ENCODE results near the gene VAPB. TPM values are rescaled to one million over a fixed set of nuclear protein-coding genes. Genes with fewer than 3 reads are reported as not detected.

The VAPB gene
- total RNA-seq, 1 experiment from 2014 or later = 51.1 TPM

DNA sequence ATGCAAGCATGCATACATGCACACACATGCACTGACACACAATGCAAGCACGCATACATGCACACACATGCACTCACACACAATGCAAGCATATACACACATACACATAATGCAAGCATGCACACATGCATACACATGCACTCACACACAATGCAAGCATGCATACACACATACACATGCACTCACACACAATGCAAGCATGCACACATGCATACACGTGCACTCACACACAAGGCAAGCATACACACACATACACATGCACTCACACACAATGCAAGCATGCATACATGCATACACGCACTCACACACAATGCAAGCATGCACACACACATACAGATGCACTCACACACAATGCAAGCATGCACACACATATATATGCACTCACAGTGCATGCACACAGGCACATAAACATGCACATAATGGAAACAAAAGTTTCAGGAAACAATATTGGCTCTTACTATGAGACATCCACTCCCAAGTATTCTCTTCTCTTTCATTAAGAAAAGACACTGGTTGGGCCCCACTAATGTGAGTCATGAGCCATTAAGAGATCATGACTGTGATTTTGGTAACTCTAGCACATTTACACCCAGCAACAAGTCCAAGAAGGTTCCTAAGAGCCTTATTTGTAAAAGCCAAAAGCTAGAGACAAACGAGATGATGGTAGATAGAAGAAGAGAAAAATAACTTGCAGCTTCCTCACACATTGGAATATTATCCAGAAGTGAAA, 103.9 kb downstream of the VAPB start:
- no TSS peak for BruUV-seq (replicated peaks)
- CTCF ChIA-PET = no interaction called here
- intact Hi-C loops (cut with micrococcal nuclease) = no loop called here

More for the DNA sequence above, 103.9 kb downstream of the VAPB start:
- no peaks in the 10 kb centered on the region for H3K36me3 ChIP-seq (ENCODE audit: control insufficient read depth in 1 of 2, insufficient read depth in 2 of 2, low read length in 2 of 2)
- DNase-seq (ENCODE audit: low read depth, low spot score) (no peak), ATAC-seq (no peak)
- H3K27me3 ChIP-seq (ENCODE audit: insufficient read depth, low read length) = 0 out of 2 replicates have a peak, but pooled peaks cover 3% of the 10 kb centered on the region
- RAD21 ChIA-PET (ENCODE audit: low non-redundant PET in 1 of 2, low total read pairs in 2 of 2, uncharacterized antibody in 2 of 2, unreplicated experiment in 2 of 2) = no interaction called here
- no peak overlapping the region for H3K4me3 ChIP-seq (replicated peaks in 1 of 2; ENCODE audit: low read depth in 1 of 2, low read length in 2 of 2)
- H3K9me3 ChIP-seq (ENCODE audit: control insufficient read depth in 1 of 2, insufficient read depth in 1 of 2, low read depth in 1 of 2, low read length in 2 of 2) = 0 out of 4 replicates have a peak, but pooled peaks cover 0 to 3% of the 10 kb centered on the region in 2 experiments
- H3K4me2 ChIP-seq (ENCODE audit: low read length) = no peak overlapping the region
- POLR2A ChIA-PET = no interaction called here
- H3K79me2 ChIP-seq (ENCODE audit: insufficient read depth, low read length) = no peaks in the 10 kb centered on the region
- no peak overlapping the region for H2AFZ ChIP-seq (ENCODE audit: low read depth, low read length, poor library complexity, severe bottlenecking)
- TF ChIP-seq MAX (IDR thresholded peaks at IDR 0.05) (no peak), TCF7L2 (IDR thresholded peaks at IDR 0.05; ENCODE audit: borderline replicate concordance, extremely low read depth, insufficient read depth, insufficient read length) (no peak), POLR2A (IDR thresholded peaks at IDR 0.05; ENCODE audit: borderline replicate concordance, extremely low read depth, insufficient read depth, insufficient read length) (no peak), CEBPB (IDR thresholded peaks at IDR 0.05; ENCODE audit: low read depth) (no peak), CBX3 (IDR thresholded peaks at IDR 0.05; ENCODE audit: low read depth) (no peak), SIN3A (IDR thresholded peaks at IDR 0.05; ENCODE audit: low read depth) (no peak), ELF1 (IDR thresholded peaks at IDR 0.05; ENCODE audit: borderline replicate concordance, low read depth) (no peak), ZNF274 (IDR thresholded peaks at IDR 0.05; ENCODE audit: low read depth, low read length) (no peak), CTCF (IDR thresholded peaks at IDR 0.05 in 2 of 3, conservative IDR thresholded peaks at IDR 0.05 in 1 of 3; ENCODE audit: borderline replicate concordance in 1 of 3, insufficient read depth in 1 of 3, low read depth in 2 of 3, low read length in 2 of 3) (no peak), SP1 (IDR thresholded peaks at IDR 0.05; ENCODE audit: low read depth) (no peak), FOSL1 (IDR thresholded peaks at IDR 0.05; ENCODE audit: low read depth) (no peak), JUND (IDR thresholded peaks at IDR 0.05) (no peak), EZH2phosphoT487 (IDR thresholded peaks at IDR 0.05; ENCODE audit: borderline replicate concordance) (no peak), RAD21 (IDR thresholded peaks at IDR 0.05; ENCODE audit: low read depth) (no peak), SRF (IDR thresholded peaks at IDR 0.05; ENCODE audit: low read depth) (no peak), EGR1 (IDR thresholded peaks at IDR 0.05; ENCODE audit: low read depth) (no peak)
- TF ChIP-seq, protein P1, sequence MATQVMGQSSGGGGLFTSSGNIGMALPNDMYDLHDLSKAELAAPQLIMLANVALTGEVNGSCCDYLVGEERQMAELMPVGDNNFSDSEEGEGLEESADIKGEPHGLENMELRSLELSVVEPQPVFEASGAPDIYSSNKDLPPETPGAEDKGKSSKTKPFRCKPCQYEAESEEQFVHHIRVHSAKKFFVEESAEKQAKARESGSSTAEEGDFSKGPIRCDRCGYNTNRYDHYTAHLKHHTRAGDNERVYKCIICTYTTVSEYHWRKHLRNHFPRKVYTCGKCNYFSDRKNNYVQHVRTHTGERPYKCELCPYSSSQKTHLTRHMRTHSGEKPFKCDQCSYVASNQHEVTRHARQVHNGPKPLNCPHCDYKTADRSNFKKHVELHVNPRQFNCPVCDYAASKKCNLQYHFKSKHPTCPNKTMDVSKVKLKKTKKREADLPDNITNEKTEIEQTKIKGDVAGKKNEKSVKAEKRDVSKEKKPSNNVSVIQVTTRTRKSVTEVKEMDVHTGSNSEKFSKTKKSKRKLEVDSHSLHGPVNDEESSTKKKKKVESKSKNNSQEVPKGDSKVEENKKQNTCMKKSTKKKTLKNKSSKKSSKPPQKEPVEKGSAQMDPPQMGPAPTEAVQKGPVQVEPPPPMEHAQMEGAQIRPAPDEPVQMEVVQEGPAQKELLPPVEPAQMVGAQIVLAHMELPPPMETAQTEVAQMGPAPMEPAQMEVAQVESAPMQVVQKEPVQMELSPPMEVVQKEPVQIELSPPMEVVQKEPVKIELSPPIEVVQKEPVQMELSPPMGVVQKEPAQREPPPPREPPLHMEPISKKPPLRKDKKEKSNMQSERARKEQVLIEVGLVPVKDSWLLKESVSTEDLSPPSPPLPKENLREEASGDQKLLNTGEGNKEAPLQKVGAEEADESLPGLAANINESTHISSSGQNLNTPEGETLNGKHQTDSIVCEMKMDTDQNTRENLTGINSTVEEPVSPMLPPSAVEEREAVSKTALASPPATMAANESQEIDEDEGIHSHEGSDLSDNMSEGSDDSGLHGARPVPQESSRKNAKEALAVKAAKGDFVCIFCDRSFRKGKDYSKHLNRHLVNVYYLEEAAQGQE (IDR thresholded peaks at IDR 0.05; ENCODE audit: low read depth) = no peak
- TF ChIP-seq, protein P2, sequence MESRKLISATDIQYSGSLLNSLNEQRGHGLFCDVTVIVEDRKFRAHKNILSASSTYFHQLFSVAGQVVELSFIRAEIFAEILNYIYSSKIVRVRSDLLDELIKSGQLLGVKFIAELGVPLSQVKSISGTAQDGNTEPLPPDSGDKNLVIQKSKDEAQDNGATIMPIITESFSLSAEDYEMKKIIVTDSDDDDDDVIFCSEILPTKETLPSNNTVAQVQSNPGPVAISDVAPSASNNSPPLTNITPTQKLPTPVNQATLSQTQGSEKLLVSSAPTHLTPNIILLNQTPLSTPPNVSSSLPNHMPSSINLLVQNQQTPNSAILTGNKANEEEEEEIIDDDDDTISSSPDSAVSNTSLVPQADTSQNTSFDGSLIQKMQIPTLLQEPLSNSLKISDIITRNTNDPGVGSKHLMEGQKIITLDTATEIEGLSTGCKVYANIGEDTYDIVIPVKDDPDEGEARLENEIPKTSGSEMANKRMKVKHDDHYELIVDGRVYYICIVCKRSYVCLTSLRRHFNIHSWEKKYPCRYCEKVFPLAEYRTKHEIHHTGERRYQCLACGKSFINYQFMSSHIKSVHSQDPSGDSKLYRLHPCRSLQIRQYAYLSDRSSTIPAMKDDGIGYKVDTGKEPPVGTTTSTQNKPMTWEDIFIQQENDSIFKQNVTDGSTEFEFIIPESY (IDR thresholded peaks at IDR 0.05; ENCODE audit: extremely low read depth, insufficient replicate concordance, low read length) = no peak
- TF ChIP-seq, protein P3, sequence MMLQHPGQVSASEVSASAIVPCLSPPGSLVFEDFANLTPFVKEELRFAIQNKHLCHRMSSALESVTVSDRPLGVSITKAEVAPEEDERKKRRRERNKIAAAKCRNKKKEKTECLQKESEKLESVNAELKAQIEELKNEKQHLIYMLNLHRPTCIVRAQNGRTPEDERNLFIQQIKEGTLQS (IDR thresholded peaks at IDR 0.05) = no peak
- no peaks in the 10 kb centered on the region for H3K4me1 ChIP-seq (ENCODE audit: control insufficient read depth in 1 of 2, insufficient read depth in 2 of 2, low read length in 2 of 2)
- H4K20me1 ChIP-seq (ENCODE audit: insufficient read depth) = no peaks in the 10 kb centered on the region
- no peaks in the 10 kb centered on the region for H3K9me2 ChIP-seq (ENCODE audit: insufficient read depth)
- H3K9ac ChIP-seq (ENCODE audit: low read length) = no peak overlapping the region
- no peak overlapping the region for H3K27ac ChIP-seq (ENCODE audit: low read depth, low read length)
